Activated CD4-positive, alpha-beta T cell treated with anti-CD3 and anti-CD28 coated beads for 1 hour (primary cell): Measurements from ENCODE around the gene IGF2BP3.

Experiments
- DNase-seq: peaks from one replicate; pipeline ENCODE4 v3.0.0-alpha.2; 2020

The IGF2BP3 gene

GRCh38 chr7:23471106-23471859 lies 992 bp upstream of the IGF2BP3 start:
- DNase-seq = no peak

- no peak for DNase-seq
These were observed 385 bp downstream of the IGF2BP3 start for GRCh38 chr7:23469961-23470250.

- DNase-seq = no peak
These were observed 936 bp downstream of the IGF2BP3 start for GRCh38 chr7:23469150-23469960.

GRCh38 chr7:23468526-23469149 lies 1.7 kb downstream of the IGF2BP3 start:
- DNase-seq = no peak

GRCh38 chr7:23467806-23468525 lies 2.3 kb downstream of the IGF2BP3 start:
- no peak for DNase-seq

- DNase-seq = no peak
These were observed 2.9 kb downstream of the IGF2BP3 start for GRCh38 chr7:23467291-23467805.

GRCh38 chr7:23462846-23463245 lies 7.4 kb downstream of the IGF2BP3 start:
- no peak for DNase-seq

- DNase-seq = no peak
These were observed 12.2 kb downstream of the IGF2BP3 start for GRCh38 chr7:23458044-23458443.

GRCh38 chr7:23456093-23456492 lies 14.2 kb downstream of the IGF2BP3 start:
- no peak for DNase-seq

- DNase-seq = no peak
These were observed 15.3 kb downstream of the IGF2BP3 start for GRCh38 chr7:23454881-23455526.

GRCh38 chr7:23450518-23450917 lies 19.8 kb downstream of the IGF2BP3 start:
- DNase-seq = no peak

GRCh38 chr7:23449941-23450340 lies 20.4 kb downstream of the IGF2BP3 start:
- no peak for DNase-seq

GRCh38 chr7:23445326-23445725 lies 25.0 kb downstream of the IGF2BP3 start:
- no peak for DNase-seq

- no peak for DNase-seq
These were observed 26.3 kb downstream of the IGF2BP3 start for GRCh38 chr7:23443974-23444373.

- DNase-seq = no peak
These were observed 32.1 kb downstream of the IGF2BP3 start for GRCh38 chr7:23438171-23438570.

- no peak for DNase-seq
These were observed 36.0 kb downstream of the IGF2BP3 start for GRCh38 chr7:23434147-23434917.

GRCh38 chr7:23431702-23432199 lies 38.5 kb downstream of the IGF2BP3 start:
- DNase-seq = no peak

- DNase-seq = no peak
These were observed 39.4 kb downstream of the IGF2BP3 start for GRCh38 chr7:23430893-23431259.

- DNase-seq = no peak
These were observed 43.4 kb downstream of the IGF2BP3 start for GRCh38 chr7:23426876-23427275.

- no peak for DNase-seq
These were observed 47.4 kb downstream of the IGF2BP3 start for GRCh38 chr7:23422909-23423308.

- no peak for DNase-seq
These were observed 47.9 kb downstream of the IGF2BP3 start for GRCh38 chr7:23422384-23422783.

- no peak for DNase-seq
These were observed 50.4 kb downstream of the IGF2BP3 start for GRCh38 chr7:23419845-23420244.
